Stimulated activated CD4-positive, alpha-beta T cell treated with anti-CD3 and anti-CD28 coated beads, TNF-alpha, amount 100 ng/mL, for 1 hour (primary cell): ENCODE measurements around the gene FAM90A1.
"Not testable (repeated sequence)": the region's sequence is repeated elsewhere in the genome, so short reads cannot be mapped to it uniquely, and the experiment has no call there.

ENCODE experiments used
- DNase-seq, 3 donors: peaks; one replicate each; pipeline ENCODE4 v3.0.0-alpha.2; 2020; ENCODE audit warnings: low read depth in 3 of 3, low spot score in 1 of 3

FAM90A1 gene

DNA sequence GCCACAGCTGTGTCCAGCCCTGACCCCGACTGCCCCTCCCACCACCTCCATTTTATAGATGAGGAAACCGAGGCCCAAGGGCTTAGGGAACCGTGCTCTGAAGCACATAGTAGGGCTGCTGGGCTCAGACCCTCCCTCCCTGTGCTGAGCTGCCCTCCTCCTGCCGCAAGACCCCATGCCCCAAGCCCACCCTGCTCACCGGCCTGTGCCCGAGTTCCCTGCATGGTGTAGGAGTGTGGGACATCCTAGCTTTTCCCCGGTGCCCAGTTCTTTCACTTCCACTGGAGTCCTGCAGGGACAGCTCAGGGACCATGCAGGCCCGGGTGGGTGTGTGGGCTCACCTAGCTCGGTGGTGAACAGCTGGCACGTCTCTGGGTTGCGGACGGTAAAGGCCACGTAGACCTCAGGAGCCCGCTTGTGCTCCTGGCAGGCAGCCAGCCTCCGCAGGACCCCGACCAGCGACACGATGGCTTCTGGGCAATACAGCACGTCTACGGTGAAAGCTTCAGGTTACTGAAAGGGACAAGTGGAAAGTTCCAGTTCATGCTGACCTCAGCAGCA is 6.6 kb upstream of the FAM90A1 start:
- not testable (repeated sequence) for DNase-seq

DNA sequence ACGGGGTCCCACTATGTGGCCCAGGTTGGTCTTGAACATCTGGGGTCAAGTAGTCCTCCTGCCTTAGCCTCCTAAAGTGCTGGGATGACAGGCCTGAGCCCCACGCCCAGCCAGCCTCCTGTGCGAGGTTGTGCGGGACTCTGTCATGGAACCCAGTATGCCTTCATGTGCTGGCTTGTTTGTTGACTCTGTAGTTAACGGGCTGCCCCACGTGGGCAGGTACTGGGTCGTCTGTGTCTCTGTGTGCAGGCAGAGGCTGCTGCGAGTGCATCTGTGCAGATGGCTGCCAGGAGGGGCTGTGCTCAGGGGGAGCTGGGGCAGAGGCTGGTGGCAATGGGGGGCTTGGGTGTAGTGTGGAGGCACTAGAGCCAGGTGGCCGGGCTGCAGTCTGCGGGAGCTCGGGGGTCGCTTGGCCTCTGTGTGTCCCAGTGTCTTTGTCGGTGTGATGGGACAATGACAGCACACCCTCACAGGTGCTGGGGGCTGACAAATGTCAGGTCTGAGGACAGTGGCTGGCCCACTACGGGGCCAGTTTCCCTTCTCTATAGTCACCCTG is 6.0 kb upstream of the FAM90A1 start:
- DNase-seq = not testable (repeated sequence)

DNA sequence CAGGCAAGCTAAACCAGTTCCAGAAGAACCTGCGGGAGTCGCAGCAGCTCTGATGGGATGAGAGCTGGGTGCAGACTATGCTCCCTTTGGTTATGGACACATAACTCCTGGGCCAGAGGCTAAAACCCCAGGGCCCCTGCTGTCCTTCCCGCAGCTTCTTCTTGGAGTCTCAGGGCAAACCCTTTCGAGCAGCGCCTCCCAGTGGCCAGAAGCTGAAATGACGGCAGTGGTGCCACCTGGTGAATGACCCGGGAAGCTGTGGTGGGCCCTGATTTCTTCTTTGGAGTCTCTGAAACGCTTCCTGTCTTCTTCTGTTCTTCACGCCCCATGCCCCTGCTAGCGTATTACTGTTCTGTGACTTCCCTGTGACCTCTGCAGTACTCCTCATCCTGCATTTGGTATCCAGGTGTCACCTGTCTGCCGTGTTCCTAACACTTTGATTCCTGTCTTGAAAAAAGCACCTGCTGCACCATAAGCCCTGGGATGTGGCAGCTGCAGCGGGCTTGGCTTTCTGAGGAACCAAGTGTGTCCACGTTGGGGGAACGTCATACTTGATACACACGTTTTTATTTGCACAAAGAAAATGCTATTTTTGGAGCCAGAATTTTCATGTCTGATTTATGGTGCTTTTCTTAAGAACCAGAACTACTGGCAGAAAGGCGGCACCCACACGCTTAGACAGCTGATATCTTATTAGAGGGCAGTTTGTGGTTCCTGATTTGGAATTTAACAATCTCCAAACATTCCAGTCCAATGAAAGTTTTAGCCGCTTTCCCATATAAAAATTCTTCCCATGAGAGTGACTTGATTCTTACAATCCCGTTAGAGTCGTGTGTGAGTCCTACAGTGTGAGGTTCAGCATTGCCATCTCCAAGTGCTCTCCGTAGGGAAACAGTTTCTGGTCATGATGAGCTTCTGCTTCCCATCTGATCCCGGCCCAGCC is 4.5 kb upstream of the FAM90A1 start:
- DNase-seq = peak; percentile 18 to 55 (median 52)

DNA sequence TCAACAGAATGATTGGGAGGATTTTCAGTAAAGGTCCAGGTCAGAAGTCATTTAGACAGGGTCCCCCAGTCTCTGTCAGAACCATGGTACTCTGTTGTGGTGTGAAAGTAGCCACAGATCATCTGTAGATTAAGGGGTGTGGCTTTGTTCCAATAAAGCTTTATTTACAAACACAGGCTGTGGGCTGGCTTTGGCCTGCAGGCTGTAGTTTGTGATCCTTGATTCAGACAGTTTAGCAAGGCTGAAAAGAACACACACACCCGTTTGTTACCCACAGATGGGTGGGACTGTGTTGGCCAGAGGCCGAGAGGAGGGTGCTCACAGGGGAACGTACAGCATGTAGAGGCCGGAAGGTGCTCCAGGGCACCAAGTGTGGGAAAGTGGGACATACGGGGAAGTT is 3.6 kb upstream of the FAM90A1 start:
- not testable (repeated sequence) for DNase-seq

- DNase-seq = not testable (repeated sequence)
These were observed 2.1 kb upstream of the FAM90A1 start for GRCh38 chr12:8229486-8229885.

- not testable (repeated sequence) for DNase-seq
These were observed 1.2 kb upstream of the FAM90A1 start for GRCh38 chr12:8228607-8229006.

DNA sequence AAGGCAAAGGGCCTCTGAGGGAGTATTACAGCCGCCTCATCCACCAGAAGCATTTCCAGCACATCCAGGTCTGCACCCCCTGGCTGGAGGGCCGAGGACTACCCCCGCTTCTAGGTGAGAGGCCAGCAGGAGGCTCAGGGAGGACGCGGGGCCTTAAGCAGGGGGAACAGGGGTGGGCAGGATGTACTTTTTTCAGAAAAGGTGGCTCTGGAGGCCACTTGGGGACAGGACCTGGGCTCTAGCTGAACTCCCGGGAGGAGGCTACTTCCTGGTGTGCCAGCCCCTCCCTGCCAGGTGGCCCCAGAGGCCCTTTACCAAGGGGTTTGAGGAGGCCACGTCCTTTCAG is 287 bp upstream of the FAM90A1 start:
- DNase-seq = not testable (repeated sequence)

DNA sequence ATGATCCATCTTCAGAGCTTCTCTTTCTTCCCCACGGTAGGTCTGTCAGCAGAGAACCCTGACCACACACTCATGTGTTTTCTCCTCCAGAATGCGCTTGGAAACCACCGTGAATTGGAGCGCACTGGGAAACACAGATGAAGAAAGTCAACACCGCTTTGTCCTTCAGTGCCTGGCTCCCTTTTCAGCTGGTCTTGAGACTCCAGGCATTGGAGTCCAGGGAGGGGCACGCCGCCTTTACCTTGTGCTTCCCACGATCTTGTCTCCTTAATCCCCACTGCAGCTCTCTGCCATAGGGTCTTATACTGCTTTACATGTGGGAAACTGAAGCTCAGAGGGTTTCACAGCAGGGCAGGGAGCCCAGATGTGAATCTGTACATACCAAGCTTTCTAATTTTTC is 1.1 kb downstream of the FAM90A1 start:
- DNase-seq = no peak

DNA sequence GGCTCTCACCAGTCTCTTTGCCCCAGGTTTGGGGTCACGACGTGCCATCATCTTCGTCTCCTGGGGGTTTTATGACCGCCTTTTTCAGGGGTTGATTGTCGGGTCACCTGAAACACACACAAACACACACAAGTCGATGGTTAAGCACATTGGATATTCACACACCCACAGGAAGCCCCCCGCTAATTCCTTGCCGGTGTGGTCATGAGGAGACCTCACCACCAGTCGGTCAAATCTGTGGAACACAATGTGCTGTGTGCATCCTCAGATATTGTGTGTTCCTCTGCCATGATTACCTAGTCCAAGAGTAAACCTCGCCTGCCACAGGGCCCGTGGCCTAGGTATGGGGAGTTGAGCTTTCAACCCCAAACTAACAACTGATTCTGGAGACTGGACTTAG is 2.6 kb downstream of the FAM90A1 start:
- DNase-seq = not testable (repeated sequence)

DNA sequence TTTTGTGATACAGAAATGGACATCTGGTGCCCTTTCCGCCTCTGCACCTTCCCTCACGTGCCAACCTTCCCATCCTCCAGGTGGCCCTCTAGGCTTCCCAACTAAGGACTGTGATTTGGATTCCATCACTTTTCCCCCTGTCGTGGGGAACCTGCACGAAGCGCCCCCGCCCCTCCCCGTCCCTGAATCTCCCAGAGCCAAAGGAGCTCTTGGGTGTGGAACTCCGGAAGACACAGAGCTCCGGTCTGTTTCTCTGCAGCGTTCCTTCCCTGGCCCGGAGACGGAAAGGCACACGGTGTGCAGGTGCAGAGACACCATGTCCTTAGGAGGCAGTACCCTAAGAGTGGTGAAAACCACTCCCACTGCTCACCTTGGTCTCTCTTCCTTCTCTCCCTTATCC is 3.8 kb downstream of the FAM90A1 start:
- not testable (repeated sequence) for DNase-seq

DNA sequence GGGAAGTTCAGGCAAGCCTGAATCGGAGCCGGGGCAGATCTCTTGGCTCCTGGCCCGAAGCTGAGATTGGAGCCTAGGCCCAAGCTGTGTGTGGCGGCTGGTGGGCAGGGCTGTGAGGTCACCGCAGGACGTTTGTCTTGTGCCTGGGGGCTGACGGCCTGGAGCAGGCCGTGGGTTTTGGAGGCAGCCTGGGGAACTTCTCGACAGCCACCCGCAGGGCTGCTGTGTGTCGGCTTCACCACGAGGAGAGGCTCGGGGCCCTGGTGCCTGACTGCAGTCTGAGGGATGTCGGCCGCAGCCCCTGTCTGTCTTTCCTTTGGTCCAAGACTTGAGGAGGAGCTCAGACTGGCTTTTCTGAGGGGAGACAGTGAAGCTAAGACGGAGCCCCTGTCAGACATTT is 5.1 kb downstream of the FAM90A1 start:
- DNase-seq = not testable (repeated sequence)

DNA sequence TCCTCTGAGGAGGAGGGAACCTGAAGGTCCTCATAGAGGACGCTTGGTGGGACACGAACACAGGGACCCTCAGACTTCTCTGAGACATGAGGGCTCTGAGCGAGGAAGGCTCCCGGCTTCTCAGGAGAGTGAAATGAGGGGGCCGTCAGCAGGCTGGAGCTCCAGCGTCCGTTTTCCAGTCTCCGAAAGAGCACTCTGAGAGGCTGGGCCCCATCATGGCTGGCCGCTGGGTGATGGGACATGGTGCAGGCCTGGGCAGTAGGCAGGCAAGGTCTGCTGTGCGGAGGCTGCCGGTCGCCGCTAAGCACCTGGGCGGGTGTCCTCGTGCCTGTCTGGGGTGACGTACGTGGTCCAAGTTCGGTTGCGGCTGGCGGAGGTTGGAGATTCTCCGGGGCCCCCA is 5.6 kb downstream of the FAM90A1 start:
- DNase-seq = not testable (repeated sequence)

DNA sequence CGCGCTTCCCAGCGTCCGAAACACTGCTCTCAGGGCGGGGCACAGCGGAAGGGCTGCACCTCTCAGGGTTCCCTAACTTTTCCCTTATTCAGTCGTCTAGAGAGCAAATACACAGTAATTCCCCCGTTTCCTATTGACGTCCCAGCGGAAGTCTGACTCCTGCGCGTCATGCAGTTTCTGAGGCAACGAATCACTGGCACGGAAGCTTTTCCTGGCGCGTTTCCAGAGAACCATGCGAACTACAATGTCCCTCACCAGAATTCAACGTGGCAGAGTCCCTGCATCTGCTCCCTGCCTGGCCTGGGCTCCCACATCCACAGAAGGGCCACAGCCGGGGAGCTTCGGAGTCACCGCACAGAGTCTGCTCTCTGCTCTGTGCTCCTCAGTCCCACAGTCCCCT is 6.0 kb downstream of the FAM90A1 start:
- not testable (repeated sequence) for DNase-seq

- not testable (repeated sequence) for DNase-seq
These were observed 8.6 kb downstream of the FAM90A1 start for GRCh38 chr12:8218711-8219382.

DNA sequence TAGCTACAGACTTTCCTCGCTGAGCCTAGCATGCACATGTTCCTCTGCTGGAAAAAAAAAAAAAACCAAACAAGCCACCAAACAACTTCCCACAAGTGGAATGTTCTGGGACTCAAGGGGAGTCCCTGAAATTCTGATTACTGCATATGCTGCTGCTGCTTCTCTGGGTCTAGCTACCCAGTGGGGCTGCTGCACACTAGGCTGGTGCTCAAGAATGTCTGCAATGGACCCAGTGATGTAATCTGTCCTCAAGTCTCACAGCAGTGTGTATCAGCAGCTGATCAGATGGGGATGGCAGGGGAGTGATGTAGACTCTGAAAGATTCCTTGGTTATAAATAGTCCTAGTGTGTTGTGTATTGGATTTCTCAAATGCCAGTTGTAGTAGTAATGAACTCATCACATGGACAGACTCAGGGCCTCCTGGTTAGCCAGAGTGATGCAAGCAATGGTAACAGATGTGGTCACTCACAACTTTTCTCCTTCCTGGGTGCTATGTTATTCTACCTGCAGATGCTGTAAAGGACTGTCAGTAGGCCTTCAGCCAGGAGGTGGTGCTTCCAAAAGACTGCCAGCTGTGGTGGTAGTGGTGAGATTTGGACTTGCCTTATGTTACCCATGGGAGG is 29.6 kb downstream of the FAM90A1 start:
- DNase-seq = not testable (repeated sequence)

DNA sequence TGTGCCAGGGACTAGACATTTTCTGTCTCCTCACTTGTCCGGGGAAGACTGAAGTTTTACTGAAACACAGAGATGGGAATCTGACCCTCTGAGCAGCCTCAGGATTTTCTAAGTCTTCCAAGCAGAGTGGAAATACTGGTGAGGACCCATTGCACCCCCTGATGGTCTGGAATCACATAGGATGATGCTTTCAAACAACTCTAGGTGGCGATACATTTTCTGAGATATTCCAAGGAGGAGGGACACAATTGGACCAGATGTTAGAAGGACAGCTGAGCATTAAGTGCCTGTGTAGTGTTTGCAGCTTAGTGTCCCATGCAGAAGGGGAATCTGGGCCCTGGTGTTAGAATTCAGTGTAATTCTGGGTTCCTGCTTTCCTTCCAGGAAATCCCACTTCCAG is 39.3 kb downstream of the FAM90A1 start:
- not testable (repeated sequence) for DNase-seq

DNA sequence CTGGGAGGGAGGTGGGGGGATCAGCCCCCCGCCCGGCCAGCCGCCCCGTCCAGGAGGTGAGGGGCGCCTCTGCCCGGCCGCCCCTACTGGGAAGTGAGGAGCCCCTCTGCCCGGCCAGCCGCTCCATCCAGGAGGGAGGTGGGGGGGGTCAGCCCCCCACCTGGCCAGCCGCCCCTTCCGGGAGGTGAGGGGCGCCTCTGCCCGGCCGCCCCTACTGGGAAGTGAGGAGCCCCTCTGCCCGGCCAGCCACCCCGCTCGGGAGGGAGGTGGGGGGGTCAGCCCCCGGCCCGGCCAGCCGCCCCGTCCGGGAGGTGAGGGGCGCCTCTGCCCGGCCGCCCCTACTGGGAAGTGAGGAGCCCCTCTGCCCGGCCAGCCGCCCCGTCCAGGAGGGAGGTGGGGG is 43.2 kb downstream of the FAM90A1 start:
- not testable (repeated sequence) for DNase-seq

DNA sequence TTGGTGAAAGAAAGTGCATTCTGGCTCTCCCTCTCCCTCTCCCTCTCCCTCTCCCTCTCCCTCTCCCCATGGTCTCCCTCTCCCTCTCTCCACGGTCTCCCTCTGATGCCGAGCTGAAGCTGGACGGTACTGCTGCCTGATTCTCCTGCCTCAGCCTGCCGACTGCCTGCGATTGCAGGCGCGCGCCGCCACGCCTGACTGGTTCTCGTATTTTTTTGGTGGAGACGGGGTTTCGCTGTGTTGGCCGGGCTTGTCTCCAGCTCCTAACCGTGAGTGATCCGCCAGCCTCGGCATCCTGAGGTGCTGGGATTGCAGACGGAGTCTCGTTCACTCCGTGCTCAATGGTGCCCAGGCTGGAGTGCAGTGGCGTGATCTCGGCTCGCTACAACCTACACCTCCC is 44.1 kb downstream of the FAM90A1 start:
- not testable (repeated sequence) for DNase-seq

DNA sequence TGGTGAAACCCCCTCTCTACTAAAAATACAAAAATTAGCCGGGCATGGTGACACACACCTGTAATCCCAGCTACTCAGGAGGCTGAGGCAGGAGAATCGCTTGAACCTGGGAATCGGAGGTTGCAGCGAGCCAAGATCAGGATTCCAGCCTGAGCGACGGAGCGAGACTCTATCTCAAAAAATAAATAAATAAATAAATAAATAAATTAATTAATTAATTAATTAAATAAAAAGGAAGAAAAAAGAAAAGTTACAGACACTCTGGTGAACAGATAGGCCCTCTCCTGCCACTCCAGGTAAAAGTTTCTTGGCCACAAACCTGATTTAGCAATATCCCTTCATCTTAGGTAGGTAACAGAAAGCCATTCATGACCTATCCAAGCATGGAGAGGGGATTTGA is 44.5 kb downstream of the FAM90A1 start:
- not testable (repeated sequence) for DNase-seq

GRCh38 chr12:8181271-8181670 is 46.1 kb downstream of the FAM90A1 start:
- DNase-seq = not testable (repeated sequence)

DNA sequence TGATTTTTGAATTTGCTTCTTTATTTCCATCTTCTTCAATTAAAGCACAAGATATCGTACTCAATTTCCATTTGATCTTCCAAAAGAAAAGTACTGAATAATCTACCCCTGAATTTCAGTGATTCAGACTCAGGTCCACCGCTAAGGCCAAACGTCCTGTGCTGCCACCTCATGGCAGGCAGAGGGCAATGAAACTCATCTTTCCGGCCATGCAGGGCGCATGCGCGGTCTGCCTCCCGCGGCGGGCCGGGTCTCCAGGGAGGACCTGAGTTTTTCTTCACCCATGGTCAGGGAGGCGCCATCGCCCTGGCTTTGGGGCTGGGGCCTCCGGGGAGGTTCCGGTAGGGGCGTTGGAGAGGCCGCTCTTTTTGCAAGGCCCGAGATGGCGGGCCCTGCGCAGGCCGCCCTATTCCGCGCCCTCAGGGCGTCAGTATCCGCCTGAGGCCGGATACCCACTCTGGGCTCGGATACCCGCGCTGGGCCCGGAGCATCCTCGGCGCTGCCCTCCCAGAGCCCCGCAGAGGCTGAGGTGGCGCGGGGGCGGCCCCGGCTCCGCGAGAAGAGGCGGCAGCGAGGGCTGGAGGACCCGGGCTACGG is 47.3 kb downstream of the FAM90A1 start:
- DNase-seq = peak; percentile 12 to 64 (median 38)
